Measurements from ENCODE around the gene GALP.
"Not testable (repeated sequence)": the region's sequence is repeated elsewhere in the genome, so short reads cannot be mapped to it uniquely, and the experiment has no call there.

The GALP gene

DNA sequence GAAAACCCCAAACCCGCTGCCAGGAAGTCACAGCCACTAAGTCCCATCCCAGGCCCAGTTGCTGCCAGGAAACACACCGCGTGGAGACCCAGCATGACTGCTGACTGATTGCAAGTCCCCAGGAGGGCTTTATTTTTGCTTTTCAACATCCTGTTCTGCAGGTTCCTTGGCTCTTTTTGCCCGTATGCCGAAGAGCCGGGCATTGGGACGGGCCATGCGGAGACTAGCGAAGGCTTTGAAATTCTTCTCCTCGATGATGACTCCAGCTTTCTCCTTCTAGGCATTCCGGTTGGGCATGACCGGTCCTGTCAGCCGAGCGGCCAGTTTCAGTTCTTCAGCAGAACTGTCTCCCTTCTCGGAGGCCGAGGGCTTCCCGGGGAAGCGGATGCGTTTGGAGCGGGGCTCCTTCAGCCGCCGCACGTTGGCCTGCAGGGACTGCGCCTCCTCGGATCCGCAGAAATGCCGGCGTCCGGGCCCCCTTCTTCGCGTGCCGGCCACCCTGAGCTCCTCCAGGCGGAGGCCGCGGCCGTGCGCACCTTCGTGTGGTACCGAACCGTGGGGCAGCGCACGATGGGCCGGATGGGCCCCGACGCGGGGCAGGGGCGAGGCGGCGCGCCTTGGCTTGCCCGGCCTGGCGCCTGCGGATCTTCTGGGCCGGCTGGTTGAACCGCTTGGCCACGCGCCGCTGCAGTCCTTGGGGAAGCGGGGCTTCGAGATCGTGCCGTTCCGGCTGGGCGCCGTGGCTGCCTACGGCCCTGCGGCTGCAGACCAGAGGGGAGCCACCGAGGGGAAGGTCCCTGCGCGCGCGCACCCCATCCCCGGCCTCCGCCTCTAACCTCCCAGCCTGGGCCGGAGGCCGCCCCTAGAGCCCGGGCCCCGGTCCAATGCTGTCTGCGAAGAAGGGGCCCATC, 41.5 kb downstream of the GALP start:
- Histone ChIP-seq H3K4me3 (ENCODE audit: low read depth, low read length) (peak overlapping the region; percentile 72), H3K36me3 (ENCODE audit: insufficient read depth, low read length) (no peaks in the 10 kb centered on the region), H3K27me3 (ENCODE audit: insufficient read depth, low read length) (peaks cover 1% of the 10 kb centered on the region; the same call in 1 of the 2 replicates), H3K27ac (ENCODE audit: low read depth, low read length) (no peak overlapping the region), H2AFZ (ENCODE audit: low read length, unreplicated experiment) (peak overlapping the region; percentile 50), H3K79me2 (ENCODE audit: control insufficient read depth, insufficient read depth, low read length, unreplicated experiment) (no peaks in the 10 kb centered on the region), H3K4me1 (ENCODE audit: control insufficient read depth, insufficient read depth, low read length, unreplicated experiment) (no peaks in the 10 kb centered on the region)

DNA sequence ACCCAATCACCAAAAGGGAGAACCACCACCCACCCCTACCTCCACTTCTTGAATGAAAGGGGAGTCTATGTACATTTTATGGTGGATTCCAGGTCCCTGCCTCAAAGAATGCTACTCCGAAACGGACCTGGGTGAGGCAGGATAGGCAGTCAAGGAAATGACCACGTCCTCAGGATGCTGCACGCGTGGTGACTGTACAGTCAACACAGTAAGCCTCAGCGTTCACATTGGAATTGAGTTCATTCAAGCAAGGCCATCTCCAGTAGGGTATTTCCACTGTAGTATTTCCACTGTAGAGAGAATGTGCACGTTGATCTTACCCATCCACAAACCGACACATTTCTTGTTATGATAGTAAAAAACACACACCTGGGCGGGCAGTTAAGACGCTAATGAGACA, 43.2 kb downstream of the GALP start:
- no peaks in the 10 kb centered on the region for H3K4me1 ChIP-seq (ENCODE audit: control insufficient read depth, insufficient read depth, low read length, unreplicated experiment)
- H3K79me2 ChIP-seq (ENCODE audit: control insufficient read depth, insufficient read depth, low read length, unreplicated experiment) = no peaks in the 10 kb centered on the region
- H3K4me3 ChIP-seq (ENCODE audit: low read depth, low read length) = no peak overlapping the region
- no peaks in the 10 kb centered on the region for H3K36me3 ChIP-seq (ENCODE audit: insufficient read depth, low read length)
- H3K27me3 ChIP-seq (ENCODE audit: insufficient read depth, low read length) = no peaks in the 10 kb centered on the region
- no peak overlapping the region for H2AFZ ChIP-seq (ENCODE audit: low read length, unreplicated experiment)
- H3K27ac ChIP-seq (ENCODE audit: low read depth, low read length) = no peak overlapping the region

DNA sequence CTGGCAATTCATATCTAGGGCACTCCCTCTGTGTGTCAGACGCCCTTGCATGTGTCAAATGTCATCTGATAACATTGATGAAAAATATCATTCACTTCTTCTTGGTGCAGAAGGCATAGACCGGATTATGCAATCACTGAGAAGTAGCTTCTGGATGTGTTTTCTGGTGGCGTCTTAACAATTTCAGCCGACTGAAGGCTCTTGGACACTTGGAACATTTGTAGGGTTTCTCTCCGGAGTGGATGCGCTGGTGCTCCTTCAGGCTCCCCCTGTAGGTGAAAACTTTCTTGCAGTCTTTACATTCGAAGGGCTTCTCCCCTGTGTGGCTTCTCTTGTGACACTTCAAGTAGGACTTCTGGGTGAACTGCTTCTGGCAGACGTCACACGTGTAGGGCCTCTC, 45.6 kb downstream of the GALP start:
- not testable (repeated sequence) for H3K79me2 ChIP-seq (ENCODE audit: control insufficient read depth, insufficient read depth, low read length, unreplicated experiment); H3K27ac ChIP-seq (ENCODE audit: low read depth, low read length); H3K4me3 ChIP-seq (ENCODE audit: low read depth, low read length); H3K36me3 ChIP-seq (ENCODE audit: insufficient read depth, low read length); H3K4me1 ChIP-seq (ENCODE audit: control insufficient read depth, insufficient read depth, low read length, unreplicated experiment); H3K27me3 ChIP-seq (ENCODE audit: insufficient read depth, low read length); H2AFZ ChIP-seq (ENCODE audit: low read length, unreplicated experiment)

DNA sequence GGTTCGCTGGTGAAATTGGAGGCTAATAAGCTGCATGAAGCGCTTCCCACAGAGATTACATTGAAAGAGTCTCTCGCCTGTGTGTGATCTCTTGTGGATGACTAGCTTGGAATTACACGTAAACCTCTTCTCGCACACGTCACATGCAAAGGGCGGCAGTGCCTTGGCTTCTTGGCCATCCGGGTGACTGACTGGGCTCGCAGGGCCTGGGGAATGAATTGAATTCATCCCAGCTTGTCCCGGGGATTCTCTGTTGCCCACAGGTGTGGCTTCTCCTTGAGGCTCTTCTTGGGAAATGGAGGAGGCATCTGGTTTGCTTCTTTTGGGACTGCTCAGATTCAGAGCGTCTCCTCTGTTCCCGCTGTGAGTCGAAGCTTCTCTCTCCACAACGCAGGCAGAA, 46.0 kb downstream of the GALP start:
- Histone ChIP-seq H3K27ac (ENCODE audit: low read depth, low read length) (no peak overlapping the region), H3K36me3 (ENCODE audit: insufficient read depth, low read length) (no peaks in the 10 kb centered on the region), H3K4me3 (ENCODE audit: low read depth, low read length) (no peak overlapping the region), H2AFZ (ENCODE audit: low read length, unreplicated experiment) (no peak overlapping the region), H3K4me1 (ENCODE audit: control insufficient read depth, insufficient read depth, low read length, unreplicated experiment) (no peaks in the 10 kb centered on the region), H3K27me3 (ENCODE audit: insufficient read depth, low read length) (no peaks in the 10 kb centered on the region), H3K79me2 (ENCODE audit: control insufficient read depth, insufficient read depth, low read length, unreplicated experiment) (no peaks in the 10 kb centered on the region)

- Histone ChIP-seq H3K4me3 (ENCODE audit: low read depth, low read length) (no peak overlapping the region), H3K79me2 (ENCODE audit: control insufficient read depth, insufficient read depth, low read length, unreplicated experiment) (no peaks in the 10 kb centered on the region), H2AFZ (ENCODE audit: low read length, unreplicated experiment) (no peak overlapping the region), H3K27ac (ENCODE audit: low read depth, low read length) (no peak overlapping the region), H3K27me3 (ENCODE audit: insufficient read depth, low read length) (no peaks in the 10 kb centered on the region), H3K36me3 (ENCODE audit: insufficient read depth, low read length) (no peaks in the 10 kb centered on the region), H3K4me1 (ENCODE audit: control insufficient read depth, insufficient read depth, low read length, unreplicated experiment) (no peaks in the 10 kb centered on the region)
Observed at GRCh38 chr19:56222901-56223300, 47.1 kb downstream of the GALP start.

GRCh38 chr19:56223481-56223880, 47.7 kb downstream of the GALP start:
- H3K4me3 ChIP-seq (ENCODE audit: low read depth, low read length) = no peak overlapping the region
- H3K27me3 ChIP-seq (ENCODE audit: insufficient read depth, low read length) = no peaks in the 10 kb centered on the region
- H3K27ac ChIP-seq (ENCODE audit: low read depth, low read length) = no peak overlapping the region
- H3K36me3 ChIP-seq (ENCODE audit: insufficient read depth, low read length) = no peaks in the 10 kb centered on the region
- H3K79me2 ChIP-seq (ENCODE audit: control insufficient read depth, insufficient read depth, low read length, unreplicated experiment) = no peaks in the 10 kb centered on the region
- H2AFZ ChIP-seq (ENCODE audit: low read length, unreplicated experiment) = no peak overlapping the region
- H3K4me1 ChIP-seq (ENCODE audit: control insufficient read depth, insufficient read depth, low read length, unreplicated experiment) = no peaks in the 10 kb centered on the region
